Activated T-cell treated with anti-CD3 and anti-CD28 coated beads for 48 hours (primary cell): ENCODE data around the gene DEPDC1B.
"Not testable (repeated sequence)": the region's sequence is repeated elsewhere in the genome, so short reads cannot be mapped to it uniquely, and the experiment has no call there.

ENCODE experiments used
- DNase-seq: peaks from one replicate; pipeline ENCODE4 v3.0.0-alpha.2; 2020; ENCODE audit warnings: low read depth

The DEPDC1B gene

GRCh38 chr5:60698336-60698735, 1.6 kb downstream of the DEPDC1B start:
- no peak for DNase-seq

DNA sequence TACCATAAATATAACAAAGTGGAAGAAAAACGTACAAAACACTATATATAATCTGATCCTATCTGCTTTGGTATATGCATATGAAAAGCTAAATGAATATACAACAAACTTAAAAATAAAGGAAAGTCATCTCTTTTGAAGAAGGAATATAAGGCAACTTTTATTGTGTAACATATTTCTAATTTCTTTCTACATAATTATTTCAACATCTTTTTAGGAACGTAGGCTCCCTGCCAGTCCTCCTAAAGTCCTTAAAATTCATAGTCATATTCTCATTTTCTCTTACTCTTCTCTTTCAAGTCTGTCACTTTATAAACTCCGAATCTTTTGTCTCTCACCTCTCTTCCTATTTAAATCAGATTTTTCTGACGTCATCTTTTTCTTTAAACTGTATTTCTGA, 9.6 kb downstream of the DEPDC1B start:
- DNase-seq, result no peak

DNA sequence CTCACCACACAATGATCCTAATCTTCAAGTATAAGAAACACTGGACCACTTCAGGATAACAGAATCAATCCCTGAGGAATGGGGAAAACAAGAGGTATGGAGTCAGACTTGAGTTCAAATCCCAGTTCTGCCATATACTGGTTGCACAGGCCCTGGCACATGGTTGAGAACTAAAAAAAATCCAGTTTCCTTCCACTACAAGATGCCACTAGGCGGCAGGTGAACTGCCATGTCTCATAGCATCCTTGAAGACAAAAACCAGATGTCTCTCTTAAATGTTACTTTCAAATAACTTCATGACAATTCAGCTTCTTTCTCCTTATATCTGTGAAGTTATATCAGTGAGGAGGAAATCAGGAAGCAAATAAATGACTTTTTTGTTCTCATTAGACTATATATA, 11.0 kb downstream of the DEPDC1B start:
- DNase-seq, result no peak

- DNase-seq, result no peak
Measured at GRCh38 chr5:60687927-60688720, 11.8 kb downstream of the DEPDC1B start.

- no peak for DNase-seq
Measured at GRCh38 chr5:60686157-60686556, 13.8 kb downstream of the DEPDC1B start.

DNA sequence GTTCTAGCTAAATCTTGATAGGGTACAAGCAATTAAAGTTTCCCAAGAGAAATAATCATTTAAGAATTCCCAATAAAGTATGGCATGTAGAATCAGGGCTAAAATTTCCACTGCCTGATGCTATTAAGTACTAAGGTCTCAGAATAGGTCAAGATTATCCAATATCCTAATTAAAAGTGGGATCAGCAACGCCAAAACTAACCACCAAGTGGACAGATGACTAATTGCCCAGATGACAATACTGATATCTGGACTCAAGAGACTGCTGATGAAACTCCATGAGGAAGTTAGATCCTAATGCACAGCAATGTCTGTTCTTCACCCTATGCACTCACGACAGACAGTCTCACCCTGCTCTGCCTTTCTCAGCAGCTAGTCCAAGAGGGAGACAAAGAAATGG, 14.3 kb downstream of the DEPDC1B start:
- DNase-seq, result no peak

DNA sequence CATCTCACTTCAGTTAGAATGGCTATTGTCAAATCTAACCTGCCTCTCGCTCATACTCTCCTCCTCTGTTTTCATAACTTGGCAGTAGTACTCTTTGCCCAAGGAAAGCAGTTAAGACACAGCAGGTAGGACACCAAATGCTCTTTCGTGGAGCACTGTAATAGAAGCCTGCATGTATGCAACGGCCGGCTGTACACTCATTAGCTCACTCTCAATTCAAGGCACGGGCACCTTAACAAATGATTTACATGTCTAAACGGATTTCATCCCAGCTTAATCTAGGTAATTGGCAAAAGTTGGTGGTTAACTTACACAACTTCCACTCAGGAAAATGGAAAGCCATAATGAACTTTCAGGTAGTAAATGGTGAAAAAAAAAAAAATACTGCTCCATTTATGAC, 14.9 kb downstream of the DEPDC1B start:
- DNase-seq, result no peak

- DNase-seq, result not testable (repeated sequence)
Measured at GRCh38 chr5:60682007-60682406, 18.0 kb downstream of the DEPDC1B start.

- DNase-seq, result no peak
Measured at GRCh38 chr5:60679816-60680215, 20.1 kb downstream of the DEPDC1B start.

- DNase-seq, result no peak
Measured at GRCh38 chr5:60677850-60678664, 21.9 kb downstream of the DEPDC1B start.

GRCh38 chr5:60675286-60675685, 24.7 kb downstream of the DEPDC1B start:
- no peak for DNase-seq

- no peak for DNase-seq
Measured at GRCh38 chr5:60674251-60675069, 25.5 kb downstream of the DEPDC1B start.

- DNase-seq, result no peak
Measured at GRCh38 chr5:60673334-60673733, 26.6 kb downstream of the DEPDC1B start.

GRCh38 chr5:60672693-60673264, 27.2 kb downstream of the DEPDC1B start:
- no peak for DNase-seq

DNA sequence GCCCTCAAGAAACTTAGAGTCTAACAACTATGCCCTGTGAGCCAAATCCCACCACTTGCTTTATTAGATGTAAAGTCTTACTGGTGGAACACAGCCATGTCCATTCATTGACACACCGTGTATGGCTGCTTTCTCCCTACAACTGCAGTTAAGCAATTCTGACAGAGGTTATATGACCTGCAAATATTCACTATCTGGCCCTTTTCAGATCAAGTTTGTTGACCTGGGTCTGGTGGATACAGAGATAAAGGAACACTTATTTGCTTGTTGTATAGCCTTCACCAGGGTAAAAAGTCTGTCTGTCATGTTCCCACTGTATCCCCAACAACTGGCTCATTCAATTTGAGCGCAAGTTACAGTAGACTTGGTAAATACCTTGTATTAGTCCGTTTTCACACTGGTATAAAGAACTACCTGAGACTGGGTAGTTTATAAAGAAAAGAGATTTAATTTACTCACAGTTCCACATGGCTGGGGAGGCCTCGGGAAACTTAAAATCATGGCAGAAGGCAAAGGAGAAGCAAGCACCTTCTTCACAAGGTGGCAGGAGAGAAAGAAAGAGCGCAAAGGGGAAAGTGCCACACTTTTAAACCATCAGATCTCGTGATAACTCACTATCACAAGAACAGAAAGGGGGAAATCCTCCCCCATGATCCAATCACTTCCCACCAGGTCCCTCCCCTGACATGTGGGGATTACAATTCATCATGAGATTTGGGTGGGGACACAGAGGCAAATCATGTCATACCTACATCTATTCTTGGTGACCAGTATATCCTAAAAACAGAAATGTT, 27.9 kb downstream of the DEPDC1B start:
- no peak for DNase-seq

- DNase-seq, result no peak
Measured at GRCh38 chr5:60670749-60671148, 29.2 kb downstream of the DEPDC1B start.

DNA sequence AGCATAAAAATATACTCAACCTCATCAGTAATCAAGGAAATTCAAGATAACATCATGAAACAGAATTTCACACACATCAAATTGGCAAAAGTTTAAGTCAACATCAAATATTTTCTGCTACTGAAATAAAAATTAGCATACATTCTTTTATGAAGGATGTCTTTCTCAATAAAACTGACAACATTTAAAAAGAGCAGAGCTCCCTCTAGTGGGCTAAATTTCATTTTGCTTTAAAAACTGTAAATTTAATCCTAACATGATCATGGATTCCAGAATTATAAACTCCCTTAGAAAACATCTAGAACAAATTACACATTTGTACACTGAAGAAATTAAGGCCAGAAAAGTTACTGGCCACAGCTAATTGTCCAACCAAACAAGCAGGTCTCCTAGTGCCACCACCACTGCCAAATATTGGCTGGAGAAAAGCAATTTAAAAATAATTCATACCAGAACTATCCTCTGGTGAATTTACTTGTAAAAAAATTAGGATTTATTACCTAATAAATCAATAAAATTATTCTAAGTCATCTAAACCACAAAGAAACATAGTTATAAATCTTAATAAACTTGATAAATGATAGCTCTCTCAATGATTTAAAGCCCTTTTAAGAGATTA, 31.2 kb downstream of the DEPDC1B start:
- no peak for DNase-seq

DNA sequence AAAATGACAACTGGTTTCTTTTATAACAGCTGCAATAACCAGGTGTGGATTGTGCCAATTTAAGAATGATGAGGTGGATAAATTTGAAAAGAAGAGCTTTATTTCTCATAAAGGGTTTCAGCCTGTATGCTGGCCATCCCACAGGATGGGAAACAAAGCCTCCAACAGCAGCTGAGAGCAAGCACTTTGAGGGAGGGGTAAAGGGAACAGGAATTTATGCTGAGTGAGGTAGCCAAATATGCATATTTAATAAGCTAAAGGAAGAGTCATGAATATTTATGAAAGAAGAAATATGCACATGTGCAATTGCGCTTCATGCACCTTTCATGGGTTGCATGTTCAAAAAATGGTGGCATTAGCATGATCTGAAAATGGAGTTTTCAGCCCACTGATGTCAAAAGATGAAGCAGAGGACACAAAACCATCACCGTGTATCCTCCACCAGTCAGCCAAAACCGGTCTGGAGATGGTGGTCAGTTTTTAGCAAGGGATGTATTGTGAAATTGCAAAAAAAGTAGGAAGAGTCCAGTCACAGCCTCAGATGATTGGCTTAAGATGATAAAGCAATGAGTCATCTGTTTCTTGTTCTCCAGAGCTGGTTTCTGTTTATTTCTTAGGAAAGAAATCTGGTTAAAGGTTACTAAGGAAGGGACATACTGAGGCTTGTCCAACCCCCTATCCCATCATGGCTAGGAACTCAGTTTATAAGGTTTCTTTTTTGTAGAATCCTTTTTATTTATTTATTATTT, 47.9 kb downstream of the DEPDC1B start:
- no peak for DNase-seq

GRCh38 chr5:60649288-60649917, 50.6 kb downstream of the DEPDC1B start:
- DNase-seq, result no peak

DNA sequence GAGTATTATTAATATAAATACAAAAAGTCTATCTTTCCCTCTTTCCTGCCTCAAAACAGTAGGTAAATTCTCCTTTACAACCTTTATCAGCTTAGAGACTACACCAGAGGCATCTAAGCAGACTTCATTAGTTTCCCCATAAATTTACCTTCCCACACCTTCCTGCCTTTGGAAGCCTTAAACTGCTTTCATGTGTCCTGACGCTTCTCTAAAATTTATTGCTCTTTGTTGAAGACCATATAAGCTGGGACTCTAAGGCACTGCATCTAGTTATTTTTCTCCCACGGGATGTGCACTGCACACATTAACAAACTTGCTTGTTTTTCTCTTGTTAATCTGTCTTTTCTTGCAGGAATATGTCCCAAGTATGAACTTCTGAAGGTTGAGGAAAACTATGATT, 51.8 kb downstream of the DEPDC1B start:
- no peak for DNase-seq
